ENCODE results near the gene TUBD1. TPM values are rescaled to one million over a fixed set of nuclear protein-coding genes. Genes with fewer than 3 reads are reported as not detected.

The TUBD1 gene
- total and polyA plus RNA-seq, 2 of the 13 experiments (the other 11 are each of a cell fraction or from before 2014, with no cell fraction given) = 18.2 to 25.9 TPM

DNA sequence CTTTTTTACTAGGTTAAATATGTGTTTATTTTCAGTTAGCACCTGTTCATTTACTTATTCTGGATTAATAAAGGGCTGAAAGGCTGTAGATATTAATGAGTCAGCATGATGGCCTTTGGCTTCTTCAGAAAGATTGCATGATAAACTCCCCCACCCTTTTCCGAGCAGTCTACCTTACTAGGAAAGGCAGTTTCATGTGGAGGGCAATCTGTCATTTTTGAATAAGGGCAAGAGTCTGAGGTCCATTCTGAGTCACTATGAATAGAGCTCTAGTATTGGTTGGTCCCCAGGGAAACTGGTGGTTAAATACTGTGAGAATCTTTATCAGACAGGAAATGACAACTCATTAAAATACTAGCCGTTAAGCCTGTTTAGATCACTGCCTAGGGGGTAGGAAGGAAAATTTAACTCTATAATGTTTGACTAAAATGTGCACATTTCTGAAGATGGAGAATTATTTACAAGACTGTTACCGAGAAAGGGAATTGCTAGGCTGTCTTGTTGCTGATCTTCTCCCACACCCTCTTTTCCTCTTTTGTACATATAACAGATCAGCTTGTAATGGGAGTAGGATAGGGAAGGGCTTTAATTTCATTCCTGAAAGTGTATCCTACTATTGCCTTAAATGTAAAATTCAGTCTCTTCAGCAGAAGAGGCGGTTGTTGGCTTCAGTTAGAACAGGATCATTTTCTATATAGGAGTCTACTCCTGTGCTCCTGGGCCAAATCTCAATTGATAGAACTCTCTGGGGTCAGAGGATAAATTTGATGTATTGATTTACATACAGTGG is 63.3 kb downstream of the TUBD1 start (continued):
- TF ChIP-seq, protein P1, sequence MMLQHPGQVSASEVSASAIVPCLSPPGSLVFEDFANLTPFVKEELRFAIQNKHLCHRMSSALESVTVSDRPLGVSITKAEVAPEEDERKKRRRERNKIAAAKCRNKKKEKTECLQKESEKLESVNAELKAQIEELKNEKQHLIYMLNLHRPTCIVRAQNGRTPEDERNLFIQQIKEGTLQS (CRISPR knock-in tag; IDR thresholded peaks at IDR 0.05) = 0 out of 2 replicates have a peak, but pooled peaks have one; percentile 42
- TF ChIP-seq, protein P2, sequence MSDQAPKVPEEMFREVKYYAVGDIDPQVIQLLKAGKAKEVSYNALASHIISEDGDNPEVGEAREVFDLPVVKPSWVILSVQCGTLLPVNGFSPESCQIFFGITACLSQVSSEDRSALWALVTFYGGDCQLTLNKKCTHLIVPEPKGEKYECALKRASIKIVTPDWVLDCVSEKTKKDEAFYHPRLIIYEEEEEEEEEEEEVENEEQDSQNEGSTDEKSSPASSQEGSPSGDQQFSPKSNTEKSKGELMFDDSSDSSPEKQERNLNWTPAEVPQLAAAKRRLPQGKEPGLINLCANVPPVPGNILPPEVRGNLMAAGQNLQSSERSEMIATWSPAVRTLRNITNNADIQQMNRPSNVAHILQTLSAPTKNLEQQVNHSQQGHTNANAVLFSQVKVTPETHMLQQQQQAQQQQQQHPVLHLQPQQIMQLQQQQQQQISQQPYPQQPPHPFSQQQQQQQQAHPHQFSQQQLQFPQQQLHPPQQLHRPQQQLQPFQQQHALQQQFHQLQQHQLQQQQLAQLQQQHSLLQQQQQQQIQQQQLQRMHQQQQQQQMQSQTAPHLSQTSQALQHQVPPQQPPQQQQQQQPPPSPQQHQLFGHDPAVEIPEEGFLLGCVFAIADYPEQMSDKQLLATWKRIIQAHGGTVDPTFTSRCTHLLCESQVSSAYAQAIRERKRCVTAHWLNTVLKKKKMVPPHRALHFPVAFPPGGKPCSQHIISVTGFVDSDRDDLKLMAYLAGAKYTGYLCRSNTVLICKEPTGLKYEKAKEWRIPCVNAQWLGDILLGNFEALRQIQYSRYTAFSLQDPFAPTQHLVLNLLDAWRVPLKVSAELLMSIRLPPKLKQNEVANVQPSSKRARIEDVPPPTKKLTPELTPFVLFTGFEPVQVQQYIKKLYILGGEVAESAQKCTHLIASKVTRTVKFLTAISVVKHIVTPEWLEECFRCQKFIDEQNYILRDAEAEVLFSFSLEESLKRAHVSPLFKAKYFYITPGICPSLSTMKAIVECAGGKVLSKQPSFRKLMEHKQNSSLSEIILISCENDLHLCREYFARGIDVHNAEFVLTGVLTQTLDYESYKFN (CRISPR knock-in tag; conservative IDR thresholded peaks at IDR 0.05) = peak; percentile 76
- TF ChIP-seq FOXA3 (CRISPR knock-in tag; IDR thresholded peaks at IDR 0.05) (peak; percentile 22; the same call in 1 of the 2 replicates), POLR2AphosphoS5 (IDR thresholded peaks at IDR 0.05; ENCODE audit: low read depth, low read length) (0 out of 2 replicates have a peak, but pooled peaks have one; percentile 19), ZNF33A (CRISPR knock-in tag; IDR thresholded peaks at IDR 0.05; ENCODE audit: borderline replicate concordance) (no peak), ZFX (CRISPR knock-in tag; IDR thresholded peaks at IDR 0.05; ENCODE audit: low read depth) (0 out of 2 replicates have a peak, but pooled peaks have one; percentile 23), SRF (IDR thresholded peaks at IDR 0.05; ENCODE audit: low read depth, low read length) (peak; percentile 61; the same call in 1 of the 2 replicates), FOXK2 (IDR thresholded peaks at IDR 0.05) (no peak), RBFOX2 (IDR thresholded peaks at IDR 0.05; ENCODE audit: low read depth, low read length) (peak; percentile 55; the same call in 1 of the 2 replicates), TOE1 (CRISPR knock-in tag; IDR thresholded peaks at IDR 0.05) (no peak), ATF1 (CRISPR knock-in tag; IDR thresholded peaks at IDR 0.05) (peak; percentile 74), NCOA2 (CRISPR knock-in tag; IDR thresholded peaks at IDR 0.05) (peak; percentile 69), SMYD3 (CRISPR knock-in tag; IDR thresholded peaks at IDR 0.05) (peak; percentile 27; the same call in 1 of the 2 replicates), ZSCAN25 (CRISPR knock-in tag; IDR thresholded peaks at IDR 0.05) (no peak), HNF4G (IDR thresholded peaks at IDR 0.05; ENCODE audit: borderline replicate concordance, low read depth, low read length) (peak; percentile 25; the same call in 1 of the 2 replicates), HNF4G (CRISPR knock-in tag; IDR thresholded peaks at IDR 0.05; ENCODE audit: borderline replicate concordance, low read depth) (peak; percentile 68; the same call in 1 of the 2 replicates), IRF2 (CRISPR knock-in tag; IDR thresholded peaks at IDR 0.05) (no peak; the same call in none of the 2 replicates), ELF3 (CRISPR knock-in tag; IDR thresholded peaks at IDR 0.05) (peak; percentile 53; the same call in 1 of the 2 replicates), GABPB1 (CRISPR knock-in tag; IDR thresholded peaks at IDR 0.05) (no peak), CENPX (CRISPR knock-in tag; IDR thresholded peaks at IDR 0.05) (no peak), KLF11 (CRISPR knock-in tag; IDR thresholded peaks at IDR 0.05) (0 out of 2 replicates have a peak, but pooled peaks have one; percentile 45), NFE2 (CRISPR knock-in tag; IDR thresholded peaks at IDR 0.05) (no peak), JUND (CRISPR knock-in tag; IDR thresholded peaks at IDR 0.05) (peak; percentile 27; the same call in 1 of the 2 replicates), BCL6 (CRISPR knock-in tag; IDR thresholded peaks at IDR 0.05) (0 out of 2 replicates have a peak, but pooled peaks have one; percentile 30)
- TF ChIP-seq, protein P3, sequence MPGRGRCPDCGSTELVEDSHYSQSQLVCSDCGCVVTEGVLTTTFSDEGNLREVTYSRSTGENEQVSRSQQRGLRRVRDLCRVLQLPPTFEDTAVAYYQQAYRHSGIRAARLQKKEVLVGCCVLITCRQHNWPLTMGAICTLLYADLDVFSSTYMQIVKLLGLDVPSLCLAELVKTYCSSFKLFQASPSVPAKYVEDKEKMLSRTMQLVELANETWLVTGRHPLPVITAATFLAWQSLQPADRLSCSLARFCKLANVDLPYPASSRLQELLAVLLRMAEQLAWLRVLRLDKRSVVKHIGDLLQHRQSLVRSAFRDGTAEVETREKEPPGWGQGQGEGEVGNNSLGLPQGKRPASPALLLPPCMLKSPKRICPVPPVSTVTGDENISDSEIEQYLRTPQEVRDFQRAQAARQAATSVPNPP (CRISPR knock-in tag; IDR thresholded peaks at IDR 0.05) = no peak
